T47D (cell line): ENCODE data around the gene LCOR.
A peak's percentile ranks its signal among the peaks of the same experiment; 100 is the strongest.

ENCODE experiments used
- DNase-seq, 2 experiments: peaks; one replicate each; pipeline versions ENCODE4 v3.0.0 to v3.0.0-alpha.2; 2011 to 2012; ENCODE audit warnings: low read depth in 1 of 2, low spot score in 1 of 2
- JUND ChIP-seq: IDR thresholded peaks from 2 replicates; pipeline ENCODE4 v1.6.1; 2012; ENCODE audit warnings: low read depth
- in situ Hi-C: cut with HindIII; loops from 2 replicates; pipeline ENCODE4 v1.10.0; 2016; ENCODE audit warnings: low sequenced_read_pairs, low pct_unique_long_range_greater_than_20kb

Gene LCOR

DNA sequence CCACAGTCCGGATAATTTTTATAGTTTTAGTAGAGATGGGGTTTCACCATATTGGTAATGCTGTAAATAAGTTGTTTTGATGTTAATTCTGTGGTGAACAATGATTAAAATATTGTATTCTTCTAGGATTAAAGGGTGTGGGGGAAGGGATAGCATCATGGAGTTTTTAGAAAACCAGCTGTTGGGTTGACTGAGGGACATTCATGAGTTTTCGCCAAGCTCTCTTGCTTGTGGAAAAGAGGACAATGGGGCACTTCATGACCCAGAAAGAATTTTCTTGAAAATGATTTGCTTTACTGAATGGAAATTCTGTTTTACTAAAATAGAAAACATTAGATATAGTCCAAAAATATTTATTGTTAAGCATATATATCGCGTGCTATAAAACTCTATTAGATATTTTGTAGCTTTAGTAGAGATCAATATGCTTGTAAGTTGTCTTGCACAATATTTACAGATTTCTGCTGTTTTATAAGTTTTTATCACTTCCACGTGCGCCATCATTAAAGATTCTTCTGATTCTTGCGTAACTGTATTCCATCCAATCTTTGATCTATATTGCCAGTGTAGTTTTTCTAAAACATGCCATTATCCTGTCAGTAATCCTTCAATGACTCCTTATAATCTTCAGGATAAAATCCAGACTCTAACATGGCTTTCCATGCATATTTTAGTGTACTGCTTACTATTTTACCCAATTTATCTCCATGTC, 41.8 kb downstream of the LCOR start:
- DNase-seq, result no peak
- TF ChIP-seq JUND, result no peak
- in situ Hi-C loops, result no loop called here

DNA sequence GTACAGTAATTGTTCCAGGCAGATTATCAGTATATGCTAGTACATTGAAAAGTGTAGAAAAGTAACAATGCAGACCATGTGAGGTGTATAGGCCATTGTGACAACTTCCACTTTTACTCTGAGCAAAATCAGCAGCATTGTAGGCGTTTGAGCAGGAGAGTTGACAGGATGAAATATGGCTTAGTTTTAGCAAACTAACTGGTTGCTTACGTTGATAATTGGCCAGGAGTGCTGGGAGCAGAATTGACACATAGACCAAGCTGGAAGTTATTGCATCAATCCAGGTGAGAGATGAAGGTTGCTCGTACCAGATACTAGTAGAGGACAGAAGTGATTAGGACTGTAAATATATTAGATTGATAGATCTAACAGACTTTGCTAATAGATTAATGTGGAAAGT, 46.0 kb downstream of the LCOR start:
- TF ChIP-seq JUND, result no peak
- in situ Hi-C loops, result no loop called here
- DNase-seq, result peak in 1 of 2 experiments; percentile 26

DNA sequence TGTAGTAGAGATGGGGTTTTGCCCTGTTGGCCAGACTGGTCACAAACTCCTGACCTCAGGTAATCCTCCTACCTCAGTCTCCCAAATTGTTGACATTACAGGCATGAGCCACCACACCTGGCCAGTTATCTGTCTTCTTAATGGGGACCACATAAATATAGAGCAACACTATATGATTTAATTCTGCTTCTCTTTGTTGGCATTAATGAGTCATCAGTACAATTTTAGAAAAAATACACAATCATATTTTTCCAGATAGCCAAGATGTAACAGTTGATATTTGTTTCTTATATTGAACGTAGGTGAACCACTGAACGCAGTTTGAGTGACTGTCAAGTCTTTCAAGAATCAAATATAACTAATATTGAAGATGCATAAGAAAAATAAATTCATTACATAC, 48.5 kb downstream of the LCOR start:
- no peak for DNase-seq

GRCh38 chr10:96889415-96890171, 57.5 kb downstream of the LCOR start:
- no peak for TF ChIP-seq JUND
- no peak for DNase-seq
- in situ Hi-C loops, result no loop called here

More for the DNA sequence above, 48.5 kb downstream of the LCOR start:
- in situ Hi-C loops, result no loop called here
- TF ChIP-seq JUND, result no peak

GRCh38 chr10:96890172-96890513, 58.0 kb downstream of the LCOR start:
- TF ChIP-seq JUND, result no peak
- DNase-seq, result no peak
- in situ Hi-C loops, result no loop called here

- DNase-seq, result no peak
- in situ Hi-C loops, result no loop called here
- TF ChIP-seq JUND, result no peak
These were observed 58.5 kb downstream of the LCOR start for GRCh38 chr10:96890580-96890979.

- TF ChIP-seq JUND, result no peak
- in situ Hi-C loops, result no loop called here
- DNase-seq, result no peak
These were observed 59.7 kb downstream of the LCOR start for GRCh38 chr10:96891840-96892239.

- no peak for TF ChIP-seq JUND
- in situ Hi-C loops, result no loop called here
- no peak for DNase-seq
These were observed 63.7 kb downstream of the LCOR start for GRCh38 chr10:96895662-96896424.

DNA sequence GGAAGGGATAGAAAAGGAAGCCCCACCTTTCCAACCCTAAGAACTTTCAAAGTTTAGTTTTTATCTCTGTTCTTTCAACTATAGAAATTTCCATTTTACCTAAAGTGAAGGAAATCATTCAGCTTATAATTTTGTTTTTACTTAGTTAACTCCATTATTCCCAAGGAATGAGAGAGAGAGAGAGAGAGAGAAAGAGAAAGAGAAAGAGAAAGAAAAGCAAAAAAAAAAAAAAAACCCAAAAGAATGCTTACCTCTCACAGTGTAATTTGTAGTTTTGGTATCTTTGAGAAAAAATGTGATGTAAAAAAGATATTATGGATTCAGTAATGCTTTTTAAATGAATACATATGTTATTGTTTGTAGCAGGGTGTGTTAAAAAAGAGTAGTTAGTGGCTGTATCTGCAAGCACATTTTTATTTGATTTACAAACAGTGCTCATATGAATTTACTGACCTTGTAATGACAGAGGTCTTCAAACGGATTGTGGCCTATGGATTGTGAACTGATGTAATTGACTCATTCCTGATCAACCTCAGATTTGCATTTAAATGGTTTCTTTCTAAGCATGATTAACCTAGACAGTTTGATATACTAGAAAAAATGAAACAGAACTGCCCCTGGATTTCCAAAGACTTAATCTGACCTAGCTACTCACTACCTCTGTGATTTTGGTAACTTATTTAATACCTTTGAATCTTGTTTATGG, 64.9 kb downstream of the LCOR start:
- in situ Hi-C loops, result no loop called here
- no peak for DNase-seq
- no peak for TF ChIP-seq JUND

DNA sequence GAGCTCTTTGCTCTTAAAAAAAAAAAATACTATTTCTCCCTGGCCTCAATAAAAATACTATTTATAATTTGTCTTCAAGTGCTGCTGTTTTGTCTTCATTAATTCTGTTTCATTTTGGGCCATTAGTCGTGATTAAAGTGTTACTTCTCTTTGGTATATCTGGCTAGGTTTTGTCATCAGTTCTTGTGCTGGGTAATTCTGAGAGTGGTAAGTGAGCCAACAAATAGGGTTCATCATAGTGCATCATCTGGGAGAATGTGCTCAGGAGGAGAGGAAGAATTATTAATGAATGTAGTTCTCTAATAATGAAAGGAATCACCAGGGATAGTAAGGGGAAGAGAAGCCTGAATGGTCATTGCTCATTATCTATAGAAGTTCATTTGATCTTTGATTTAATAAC, 70.0 kb downstream of the LCOR start:
- in situ Hi-C loops, result no loop called here
- no peak for DNase-seq
- TF ChIP-seq JUND, result no peak

DNA sequence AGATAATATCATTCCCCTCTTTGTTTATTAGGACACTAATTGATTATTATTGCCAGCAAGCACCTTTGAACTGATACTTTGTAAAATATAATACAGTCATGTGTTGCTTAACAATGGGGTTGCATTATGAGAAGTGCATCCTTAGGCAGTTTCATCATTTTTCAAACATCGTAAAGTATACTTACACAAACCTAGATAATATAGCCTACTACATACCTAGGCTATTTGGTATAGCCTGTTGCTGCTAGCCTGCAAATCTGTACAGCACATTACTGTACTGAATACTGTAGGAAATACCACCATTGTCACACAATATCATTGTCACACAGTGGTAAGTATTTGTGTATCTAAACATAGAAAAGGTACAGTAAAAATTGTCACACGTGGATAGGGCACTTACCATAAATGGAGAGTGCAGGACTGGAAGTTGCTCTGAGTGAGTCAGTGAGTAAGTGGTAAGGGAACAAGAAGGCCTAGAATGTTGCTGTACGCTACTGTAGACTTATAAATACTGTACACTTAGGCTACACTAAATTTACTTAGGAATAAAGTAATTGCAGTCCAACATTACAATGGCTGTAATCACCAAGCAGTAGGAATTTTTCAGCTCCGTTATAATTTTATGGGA, 70.7 kb downstream of the LCOR start:
- in situ Hi-C loops, result no loop called here
- DNase-seq, result peak in 1 of 2 experiments; percentile 17
- no peak for TF ChIP-seq JUND

DNA sequence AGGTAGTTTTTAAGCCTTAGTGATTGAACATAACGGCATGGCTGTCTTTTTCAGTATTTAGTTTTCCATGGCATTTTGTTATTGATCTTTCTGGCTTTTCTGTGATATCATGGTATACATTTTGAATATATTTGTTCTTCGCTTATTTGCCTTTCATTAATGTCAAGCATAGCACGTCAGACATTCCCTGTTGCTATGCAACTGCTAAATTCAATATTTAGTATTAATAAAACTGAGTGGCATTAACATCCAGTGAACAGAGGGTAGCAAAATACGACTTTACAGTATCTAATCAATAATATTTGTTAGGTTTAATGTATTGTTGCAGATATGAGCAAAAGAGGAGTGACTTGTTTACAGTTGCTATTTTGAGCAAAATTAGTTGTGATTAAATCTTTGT, 72.5 kb downstream of the LCOR start:
- DNase-seq, result no peak
- no peak for TF ChIP-seq JUND
- in situ Hi-C loops, result no loop called here
